Islet precursor cell (in vitro differentiated cells): Measurements from ENCODE around the gene MUC2.
A peak's percentile ranks its signal among the peaks of the same experiment; 100 is the strongest.

ENCODE experiments used
- DNase-seq: peaks from one replicate; pipeline ENCODE4 v3.0.0-alpha.2; 2018

Gene MUC2

GRCh38 chr11:1036931-1037330 lies 37.7 kb upstream of the MUC2 start:
- no peak for DNase-seq

GRCh38 chr11:1037506-1038055 lies 37.1 kb upstream of the MUC2 start:
- no peak for DNase-seq

GRCh38 chr11:1038361-1038760 lies 36.3 kb upstream of the MUC2 start:
- DNase-seq: no peak

GRCh38 chr11:1038921-1039320 lies 35.8 kb upstream of the MUC2 start:
- DNase-seq: no peak

GRCh38 chr11:1039481-1040427 lies 34.9 kb upstream of the MUC2 start:
- no peak for DNase-seq

GRCh38 chr11:1040428-1041148 lies 34.1 kb upstream of the MUC2 start:
- DNase-seq: no peak

DNA sequence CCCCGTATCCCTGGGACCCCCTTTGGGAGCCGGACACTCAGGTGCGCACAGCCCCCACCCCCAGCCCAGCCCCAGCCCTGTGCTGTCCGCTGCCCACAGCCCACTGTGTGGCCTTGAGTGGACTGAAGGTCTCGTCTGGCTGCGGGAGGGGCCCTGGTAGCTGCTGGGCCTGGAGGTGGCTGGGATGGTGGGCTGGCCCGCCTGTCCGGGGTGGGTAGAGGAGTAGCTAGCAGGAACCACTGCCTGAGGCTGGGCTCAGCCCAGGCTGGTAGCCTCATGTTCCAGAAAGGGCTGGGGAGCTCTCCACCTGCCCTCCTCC lies 33.6 kb upstream of the MUC2 start:
- DNase-seq: no peak

DNA sequence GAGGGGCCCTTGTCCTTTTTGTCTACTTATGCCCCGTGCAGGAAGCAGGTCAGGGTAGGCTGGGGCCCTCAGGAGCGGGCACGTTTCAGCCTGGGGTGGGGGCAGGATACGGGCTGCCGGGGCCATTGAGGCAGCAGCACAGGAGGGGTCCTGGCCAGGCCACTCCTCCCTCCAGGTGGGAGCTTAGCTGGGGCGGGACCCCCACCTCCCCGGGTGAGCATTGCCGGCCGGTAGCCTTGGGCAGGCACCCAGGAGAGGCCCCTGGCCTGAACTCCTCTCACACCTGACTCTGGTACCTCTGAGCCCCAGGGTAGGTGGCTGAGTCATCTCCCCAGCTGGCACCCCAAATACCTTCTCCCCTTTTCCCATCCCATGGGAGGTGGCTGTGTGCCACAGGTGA lies 33.2 kb upstream of the MUC2 start:
- no peak for DNase-seq

- no peak for DNase-seq
These were observed 32.6 kb upstream of the MUC2 start for GRCh38 chr11:1041936-1042608.

DNA sequence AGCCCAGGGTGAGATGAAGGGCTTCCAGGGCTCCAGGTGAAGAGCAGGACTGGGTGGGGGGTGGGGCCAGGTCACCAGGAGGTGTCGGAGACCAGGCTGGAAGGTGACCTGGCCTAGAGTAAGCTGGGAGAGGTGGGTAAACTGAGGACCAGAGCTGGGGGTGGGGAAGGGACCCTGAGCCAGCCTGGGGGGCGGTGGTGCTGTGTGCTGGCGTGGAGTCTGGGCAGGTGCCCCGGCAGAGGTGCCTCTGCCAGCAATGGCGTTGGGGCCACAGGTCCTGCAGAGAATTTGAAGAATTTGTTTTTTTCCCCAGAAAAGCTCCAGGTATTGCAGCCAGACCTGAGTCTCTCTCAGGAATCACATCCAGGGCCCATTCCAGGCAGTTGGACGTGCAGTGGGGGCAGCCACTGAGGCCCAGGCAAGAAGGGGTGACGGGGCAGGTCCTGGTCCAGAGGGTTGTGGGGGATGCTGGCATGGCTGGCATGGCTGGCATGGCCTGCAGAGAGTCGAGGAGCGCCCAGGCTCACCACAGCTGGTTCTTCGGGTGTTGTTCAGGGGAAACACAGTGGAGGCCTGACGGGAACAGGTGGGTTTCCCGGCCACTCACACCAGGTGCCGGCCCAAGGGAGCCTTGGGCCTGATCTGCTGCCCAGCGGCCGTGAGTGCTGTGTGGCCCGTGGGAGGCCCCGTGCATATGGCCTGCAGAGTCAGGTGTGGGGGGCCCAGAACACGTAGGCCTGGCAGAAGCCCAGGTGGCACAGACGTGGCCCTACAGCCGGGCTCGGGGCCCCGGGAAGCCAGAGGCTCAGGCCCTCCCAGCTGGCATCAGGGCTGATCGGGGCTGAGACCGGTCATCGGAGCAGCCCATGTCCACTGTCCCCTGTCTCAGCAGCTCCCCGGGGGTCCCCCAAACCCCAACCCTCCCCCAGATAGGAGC lies 31.8 kb upstream of the MUC2 start:
- DNase-seq: no peak

GRCh38 chr11:1043563-1044096 lies 31.0 kb upstream of the MUC2 start:
- no peak for DNase-seq

DNA sequence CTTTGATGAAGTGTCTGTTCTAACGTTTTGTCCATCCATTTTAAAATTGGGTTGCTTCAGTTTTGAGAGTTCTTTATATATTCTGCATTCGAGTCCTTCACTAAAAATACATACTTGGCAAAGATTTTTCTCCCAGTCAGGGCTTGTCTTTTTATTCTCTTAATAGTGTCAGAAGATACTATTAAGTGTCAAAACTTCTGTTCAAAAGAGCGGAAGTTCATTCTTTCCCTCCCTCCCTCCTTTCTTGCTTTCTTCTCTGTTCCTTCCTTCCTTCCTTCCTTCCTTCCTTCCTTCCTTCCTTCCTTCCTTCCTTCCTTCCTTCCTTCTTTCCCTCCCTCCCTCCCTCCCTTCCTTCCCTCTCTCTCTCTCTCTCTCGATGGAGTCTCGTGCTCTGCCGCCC lies 30.5 kb upstream of the MUC2 start:
- no peak for DNase-seq

DNA sequence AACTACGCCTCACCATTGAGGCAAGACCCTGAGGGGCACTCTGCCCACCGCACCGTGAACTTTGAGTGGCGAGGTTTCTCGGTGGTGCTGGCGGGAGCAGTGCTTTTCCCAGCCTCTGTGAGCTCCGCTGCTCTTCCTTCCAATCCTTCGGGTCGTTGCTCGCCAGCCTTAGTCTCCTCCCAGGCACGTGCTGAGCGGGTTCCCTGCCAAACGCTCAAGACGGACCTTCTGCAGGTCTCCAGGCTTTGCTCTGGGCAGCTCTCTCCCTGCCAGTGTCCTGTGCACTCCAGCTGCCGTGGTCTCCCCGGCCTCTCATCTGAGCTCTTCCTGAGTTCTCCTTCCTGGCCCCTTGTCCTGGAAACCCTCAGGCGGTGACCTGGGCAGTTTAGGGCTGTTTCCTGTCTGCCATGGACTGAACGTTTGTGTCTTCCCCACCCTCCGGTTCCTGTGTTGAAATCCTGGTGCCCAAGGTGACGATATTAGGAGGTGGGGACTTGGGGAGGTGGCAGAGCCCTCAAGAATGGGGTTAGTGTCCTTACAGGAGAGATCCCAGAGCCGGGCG lies 27.0 kb upstream of the MUC2 start:
- no peak for DNase-seq

DNA sequence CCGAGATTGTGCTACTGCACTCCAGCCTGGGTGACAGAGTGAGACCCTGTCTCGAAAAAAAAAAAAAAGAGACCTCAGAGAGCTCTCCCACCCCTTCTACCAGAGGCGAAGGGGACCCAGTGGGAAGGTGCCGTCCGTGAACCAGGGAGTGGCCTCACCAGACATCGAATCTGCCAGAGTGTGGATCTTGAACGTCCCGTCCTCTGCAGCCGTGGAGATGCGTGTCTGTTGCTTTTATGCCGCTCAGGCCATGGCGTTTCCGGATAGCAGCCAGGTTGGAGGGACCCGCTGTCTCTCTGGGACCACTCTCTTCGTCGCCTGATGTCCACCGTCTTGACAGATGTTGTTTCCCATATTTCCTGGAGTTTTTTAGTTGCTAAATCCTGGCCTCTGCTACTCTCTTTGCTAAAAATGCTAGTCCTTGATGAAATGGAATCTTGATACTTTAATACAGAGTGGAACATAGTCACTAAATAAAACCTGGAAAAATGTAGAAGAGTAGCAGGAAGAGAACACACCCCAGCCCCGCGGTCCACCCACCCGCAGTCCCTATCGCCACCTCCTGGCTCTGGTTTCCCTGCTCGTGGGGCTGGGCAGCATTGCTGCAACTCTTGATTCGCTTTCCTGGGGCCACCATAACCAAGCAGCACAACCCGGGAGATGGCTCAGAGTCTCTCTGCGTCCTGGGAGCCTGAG lies 26.2 kb upstream of the MUC2 start:
- no peak for DNase-seq

DNA sequence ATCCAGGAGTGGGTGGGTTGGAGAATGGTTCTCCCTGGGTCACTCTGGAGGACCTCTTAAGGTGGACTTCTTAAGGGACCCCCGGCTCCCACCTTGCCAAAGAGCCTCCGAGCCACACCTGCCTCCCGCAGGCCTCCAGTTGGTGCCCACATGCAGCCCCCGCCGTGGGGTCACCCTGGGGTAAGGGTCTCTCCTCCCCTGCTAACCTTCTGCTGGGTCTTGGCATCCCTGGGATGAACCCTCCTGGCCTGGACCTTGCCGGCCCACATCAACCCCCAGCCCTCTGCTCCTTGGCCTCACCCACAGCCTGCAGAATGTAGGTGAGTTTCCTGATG lies 25.6 kb upstream of the MUC2 start:
- no peak for DNase-seq

DNA sequence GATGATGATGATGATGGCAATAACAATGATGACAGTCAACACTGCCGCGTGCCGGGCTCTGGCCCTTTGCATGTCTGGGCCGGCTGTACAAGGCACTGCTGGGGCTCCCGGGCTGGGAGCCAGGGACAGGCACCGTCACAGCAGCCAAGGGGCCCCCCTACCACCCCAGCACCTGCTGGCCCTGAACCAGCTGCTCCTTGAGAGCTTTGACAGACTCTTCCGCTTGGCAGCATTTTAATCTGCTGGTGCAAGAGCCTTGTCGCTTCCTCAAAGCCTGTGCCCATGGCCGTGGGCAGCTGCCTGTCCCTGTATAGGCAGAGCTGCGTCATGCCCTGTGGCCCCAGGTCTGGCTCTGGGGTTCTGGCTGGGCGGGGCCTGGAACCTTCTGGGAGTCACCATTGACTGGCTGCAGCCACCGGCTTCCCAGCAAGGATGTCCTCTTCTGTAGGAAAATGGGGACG lies 25.2 kb upstream of the MUC2 start:
- DNase-seq: peak; percentile 54

GRCh38 chr11:1049911-1050580 lies 24.6 kb upstream of the MUC2 start:
- DNase-seq: no peak

DNA sequence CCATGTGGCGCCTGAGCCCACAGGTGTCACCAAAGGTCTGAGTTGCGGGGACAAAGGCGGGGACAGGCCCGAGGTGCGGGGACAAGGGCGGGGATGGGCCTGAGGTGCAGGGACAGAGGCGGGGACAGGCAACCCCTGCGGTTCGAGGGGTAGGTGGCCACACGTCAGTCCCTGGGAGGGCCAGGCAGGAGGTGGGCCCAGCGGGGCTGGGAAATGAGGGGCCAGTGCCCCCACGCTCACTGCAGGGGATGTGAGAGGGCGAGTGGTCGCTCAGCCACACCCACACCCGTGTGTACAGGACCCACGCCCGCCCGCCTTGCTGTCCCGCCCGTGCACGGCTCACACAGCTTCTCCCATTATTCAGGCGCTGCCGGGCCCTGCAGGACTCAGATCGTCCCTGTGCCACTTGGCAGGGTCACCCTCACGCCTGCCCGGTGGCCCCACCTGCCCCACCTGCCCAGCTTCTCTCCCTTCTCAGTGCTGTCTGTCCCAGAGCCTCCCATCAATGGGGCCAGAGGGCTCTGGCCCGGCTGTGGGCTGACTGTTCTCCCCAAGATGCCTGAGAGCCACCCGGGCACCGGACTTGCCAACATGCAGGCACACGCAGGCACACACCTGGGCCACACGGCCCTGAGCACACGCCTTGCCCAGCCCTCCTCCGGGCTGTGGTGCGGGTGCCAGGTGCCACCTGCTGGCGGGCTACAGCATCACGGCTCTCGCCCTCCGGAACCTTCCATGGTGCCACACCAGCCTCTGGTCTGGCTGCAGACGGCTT lies 23.9 kb upstream of the MUC2 start:
- peak; percentile 85 for DNase-seq

GRCh38 chr11:1051356-1052132 lies 23.1 kb upstream of the MUC2 start:
- DNase-seq: no peak
